Prostate gland (tissue), 2 donors: ENCODE measurements around the gene ASH1L.

Source experiments
- POLR2A ChIP-seq: fragments of 450-650 bp; IDR thresholded peaks from one replicate; pipeline ENCODE4 v1.6.1; 2016; ENCODE audit warnings: antibody characterized with exemption, mild to moderate bottlenecking
- TF ChIP-seq, protein P1 (sequence below), 4 experiments: fragments of 200-600 bp in 2 of 4; fragments of 450-650 bp in 2 of 4; sonication (generic) in 2 of 4; IDR thresholded peaks; 1 replicate in 3 of 4; 2 replicates in 1 of 4; pipeline ENCODE4 v1.5.1; 2016 to 2019; ENCODE audit warnings: antibody characterized with exemption in 4 of 4, mild to moderate bottlenecking in 2 of 4, moderate library complexity in 2 of 4

GRCh38 chr1:155295942-155296267 is 266.7 kb downstream of the ASH1L start:
- TF ChIP-seq, protein P1, sequence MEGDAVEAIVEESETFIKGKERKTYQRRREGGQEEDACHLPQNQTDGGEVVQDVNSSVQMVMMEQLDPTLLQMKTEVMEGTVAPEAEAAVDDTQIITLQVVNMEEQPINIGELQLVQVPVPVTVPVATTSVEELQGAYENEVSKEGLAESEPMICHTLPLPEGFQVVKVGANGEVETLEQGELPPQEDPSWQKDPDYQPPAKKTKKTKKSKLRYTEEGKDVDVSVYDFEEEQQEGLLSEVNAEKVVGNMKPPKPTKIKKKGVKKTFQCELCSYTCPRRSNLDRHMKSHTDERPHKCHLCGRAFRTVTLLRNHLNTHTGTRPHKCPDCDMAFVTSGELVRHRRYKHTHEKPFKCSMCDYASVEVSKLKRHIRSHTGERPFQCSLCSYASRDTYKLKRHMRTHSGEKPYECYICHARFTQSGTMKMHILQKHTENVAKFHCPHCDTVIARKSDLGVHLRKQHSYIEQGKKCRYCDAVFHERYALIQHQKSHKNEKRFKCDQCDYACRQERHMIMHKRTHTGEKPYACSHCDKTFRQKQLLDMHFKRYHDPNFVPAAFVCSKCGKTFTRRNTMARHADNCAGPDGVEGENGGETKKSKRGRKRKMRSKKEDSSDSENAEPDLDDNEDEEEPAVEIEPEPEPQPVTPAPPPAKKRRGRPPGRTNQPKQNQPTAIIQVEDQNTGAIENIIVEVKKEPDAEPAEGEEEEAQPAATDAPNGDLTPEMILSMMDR (IDR thresholded peaks at IDR 0.05), result no peak
- TF ChIP-seq POLR2A, result no peak
